Activated CD8-positive, alpha-beta memory T cell treated with anti-CD3 and anti-CD28 coated beads, Interleukin-2, amount 50 U/mL, for 1 hour (primary cell): ENCODE measurements around the gene CENPQ.

Source experiments
- DNase-seq: peaks from one replicate; pipeline ENCODE4 v3.0.0-alpha.2; 2020; ENCODE audit errors: extremely low read depth

The CENPQ gene

GRCh38 chr6:49541210-49541724, 78.1 kb downstream of the CENPQ start:
- DNase-seq, result no peak

- no peak for DNase-seq
These were observed 78.8 kb downstream of the CENPQ start for GRCh38 chr6:49541936-49542335.
